ENCODE data around the gene PPP1R2. TPM values are rescaled to one million over a fixed set of nuclear protein-coding genes. Genes with fewer than 3 reads are reported as not detected.

PPP1R2 gene
- total and polyA plus RNA-seq, 2 donors (not counting 3 experiments of a cell fraction or from before 2014, with no cell fraction given), result 19.9 to 37.3 TPM

DNA sequence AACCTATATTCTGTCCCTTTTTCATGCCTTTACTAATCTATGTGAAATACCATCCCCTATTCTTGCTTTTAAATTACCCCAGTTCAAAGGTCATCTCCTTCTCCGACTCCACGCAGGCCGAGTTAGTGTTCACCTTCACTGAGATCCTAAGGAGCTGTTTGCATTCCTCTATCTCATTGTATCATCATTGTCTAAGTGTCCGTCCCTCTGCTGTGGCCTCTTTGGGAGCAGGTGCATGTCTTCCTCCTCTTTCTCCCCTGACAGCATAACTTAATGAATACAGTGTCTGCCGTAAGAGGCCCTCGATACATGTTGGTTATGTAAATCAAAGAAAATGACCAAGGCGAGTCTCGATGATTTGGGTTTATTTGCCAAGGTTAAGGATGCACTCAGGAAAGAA, 4.9 kb upstream of the PPP1R2 start:
- no TSS peak for BruUV-seq (replicated peaks)
- Histone ChIP-seq H3K9me1 (replicated peaks; ENCODE audit: control insufficient read depth, extremely low read depth, insufficient read depth, low read length) (no peaks in the 10 kb centered on the region), H3K4me1 (ENCODE audit: control insufficient read depth, extremely low read depth, insufficient read depth, low read length) (peaks cover 26% of the 10 kb centered on the region), H3K27ac (ENCODE audit: insufficient read depth, low read depth, low read length) (no peak overlapping the region), H3K27me3 (ENCODE audit: control insufficient read depth in 2 of 2, insufficient read depth in 2 of 2, low read length in 2 of 2) (peaks cover 19 to 24% of the 10 kb centered on the region in 2 experiments), H3K79me2 (ENCODE audit: control insufficient read depth, insufficient read depth, low read length) (no peaks in the 10 kb centered on the region), H3K36me3 (ENCODE audit: control insufficient read depth in 2 of 2, extremely low read depth in 1 of 2, insufficient read depth in 2 of 2, low read length in 2 of 2) (no peaks in the 10 kb centered on the region), H3K4me3 (replicated peaks in 1 of 3; ENCODE audit: insufficient read depth in 1 of 3, low read depth in 1 of 3, low read length in 3 of 3) (no peak overlapping the region), H2AFZ (ENCODE audit: low read depth, low read length) (no peak overlapping the region), H4K20me1 (replicated peaks; ENCODE audit: control insufficient read depth, extremely low read depth, insufficient read depth, low read length) (no peaks in the 10 kb centered on the region), H3K4me2 (ENCODE audit: insufficient read depth, low read length) (no peak overlapping the region), H3K9ac (replicated peaks; ENCODE audit: extremely low read depth, insufficient read depth, low read length) (no peak overlapping the region), H3K9me3 (replicated peaks; ENCODE audit: control insufficient read depth, insufficient read depth, low read length) (no peaks in the 10 kb centered on the region)
- FAIRE-seq (no peak), DNase-seq (ENCODE audit: low read depth, low spot score) (no peak)
- ChIA-PET CTCF (no interaction called here), POLR2A (no interaction called here)
- dilution Hi-C loops (cut with MboI; ENCODE audit: extremely low pct_ligation_motif_present, low sequenced_read_pairs), result no loop called here
- intact Hi-C loops (cut with micrococcal nuclease), result loop anchor here (10.0 kb wide), 1 partner anchor 307 kb away; no protein-coding TSS in a partner anchor
- no peak for TF ChIP-seq JUN (IDR thresholded peaks at IDR 0.05; ENCODE audit: borderline replicate concordance, insufficient read depth, insufficient read length, low read depth)
- TF ChIP-seq, protein P1, sequence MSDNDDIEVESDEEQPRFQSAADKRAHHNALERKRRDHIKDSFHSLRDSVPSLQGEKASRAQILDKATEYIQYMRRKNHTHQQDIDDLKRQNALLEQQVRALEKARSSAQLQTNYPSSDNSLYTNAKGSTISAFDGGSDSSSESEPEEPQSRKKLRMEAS (IDR thresholded peaks at IDR 0.05; ENCODE audit: insufficient read depth, insufficient read length), result no peak
- no peak for TF ChIP-seq EZH2 (IDR thresholded peaks at IDR 0.05; ENCODE audit: borderline replicate concordance, low read depth, low read length, severe bottlenecking)
- no peak for TF ChIP-seq MYC (IDR thresholded peaks at IDR 0.05; ENCODE audit: low read depth, low read length)
- no peak for TF ChIP-seq GATA2 (IDR thresholded peaks at IDR 0.05; ENCODE audit: insufficient read depth, insufficient read length, low read depth, low read length)
- no peak for TF ChIP-seq POLR2A (IDR thresholded peaks at IDR 0.05; ENCODE audit: low read depth, low read length)
- TF ChIP-seq, protein P2, sequence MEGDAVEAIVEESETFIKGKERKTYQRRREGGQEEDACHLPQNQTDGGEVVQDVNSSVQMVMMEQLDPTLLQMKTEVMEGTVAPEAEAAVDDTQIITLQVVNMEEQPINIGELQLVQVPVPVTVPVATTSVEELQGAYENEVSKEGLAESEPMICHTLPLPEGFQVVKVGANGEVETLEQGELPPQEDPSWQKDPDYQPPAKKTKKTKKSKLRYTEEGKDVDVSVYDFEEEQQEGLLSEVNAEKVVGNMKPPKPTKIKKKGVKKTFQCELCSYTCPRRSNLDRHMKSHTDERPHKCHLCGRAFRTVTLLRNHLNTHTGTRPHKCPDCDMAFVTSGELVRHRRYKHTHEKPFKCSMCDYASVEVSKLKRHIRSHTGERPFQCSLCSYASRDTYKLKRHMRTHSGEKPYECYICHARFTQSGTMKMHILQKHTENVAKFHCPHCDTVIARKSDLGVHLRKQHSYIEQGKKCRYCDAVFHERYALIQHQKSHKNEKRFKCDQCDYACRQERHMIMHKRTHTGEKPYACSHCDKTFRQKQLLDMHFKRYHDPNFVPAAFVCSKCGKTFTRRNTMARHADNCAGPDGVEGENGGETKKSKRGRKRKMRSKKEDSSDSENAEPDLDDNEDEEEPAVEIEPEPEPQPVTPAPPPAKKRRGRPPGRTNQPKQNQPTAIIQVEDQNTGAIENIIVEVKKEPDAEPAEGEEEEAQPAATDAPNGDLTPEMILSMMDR (IDR thresholded peaks at IDR 0.05; ENCODE audit: extremely low read depth in 1 of 2, insufficient read depth in 1 of 2, low read depth in 1 of 2, low read length in 2 of 2), result no peak
